Measurements from ENCODE around the gene BRI3BP.
"Not testable (repeated sequence)": the region's sequence is repeated elsewhere in the genome, so short reads cannot be mapped to it uniquely, and the experiment has no call there.

Gene BRI3BP

DNA sequence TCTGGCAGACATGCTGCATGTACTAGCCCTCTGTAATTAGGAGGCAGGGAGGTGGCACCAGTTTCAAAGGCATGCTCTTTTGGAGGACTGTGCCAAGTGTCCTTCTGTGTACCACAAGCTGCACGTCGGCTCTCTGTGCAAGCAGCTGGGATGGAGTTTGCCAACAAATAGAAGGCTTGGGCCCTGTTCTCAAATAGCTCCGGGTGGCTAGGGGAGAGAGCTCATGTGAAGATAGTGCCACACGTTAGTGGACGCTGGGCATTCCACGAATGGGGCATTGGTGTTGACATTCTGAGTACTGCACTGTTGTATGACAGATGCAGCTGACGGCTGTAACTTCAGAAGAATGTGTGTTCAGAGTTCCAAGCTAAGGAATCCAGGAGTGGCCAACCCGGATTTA lies 76.2 kb downstream of the BRI3BP start:
- DNase-seq: no peak

DNA sequence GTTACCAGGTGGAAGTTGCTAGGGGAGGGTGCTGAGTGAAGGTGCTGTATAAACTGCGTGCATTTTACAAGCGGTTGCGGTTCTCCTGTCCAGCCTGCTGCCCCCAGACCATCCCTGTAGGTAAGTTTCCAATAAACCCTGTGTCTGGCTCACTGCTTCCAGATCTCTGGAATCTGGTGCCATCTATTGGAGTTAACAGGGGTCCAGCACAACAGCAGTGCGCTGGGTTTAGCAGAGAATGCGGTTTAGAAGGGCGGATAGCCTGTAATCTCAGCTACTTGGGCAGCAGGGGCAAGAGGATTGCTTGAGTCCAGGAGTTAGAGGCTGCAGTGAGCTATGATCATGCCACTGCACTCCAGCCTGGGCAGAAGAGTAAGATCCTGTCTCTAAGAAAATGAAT lies 76.7 kb downstream of the BRI3BP start:
- no peak for DNase-seq

DNA sequence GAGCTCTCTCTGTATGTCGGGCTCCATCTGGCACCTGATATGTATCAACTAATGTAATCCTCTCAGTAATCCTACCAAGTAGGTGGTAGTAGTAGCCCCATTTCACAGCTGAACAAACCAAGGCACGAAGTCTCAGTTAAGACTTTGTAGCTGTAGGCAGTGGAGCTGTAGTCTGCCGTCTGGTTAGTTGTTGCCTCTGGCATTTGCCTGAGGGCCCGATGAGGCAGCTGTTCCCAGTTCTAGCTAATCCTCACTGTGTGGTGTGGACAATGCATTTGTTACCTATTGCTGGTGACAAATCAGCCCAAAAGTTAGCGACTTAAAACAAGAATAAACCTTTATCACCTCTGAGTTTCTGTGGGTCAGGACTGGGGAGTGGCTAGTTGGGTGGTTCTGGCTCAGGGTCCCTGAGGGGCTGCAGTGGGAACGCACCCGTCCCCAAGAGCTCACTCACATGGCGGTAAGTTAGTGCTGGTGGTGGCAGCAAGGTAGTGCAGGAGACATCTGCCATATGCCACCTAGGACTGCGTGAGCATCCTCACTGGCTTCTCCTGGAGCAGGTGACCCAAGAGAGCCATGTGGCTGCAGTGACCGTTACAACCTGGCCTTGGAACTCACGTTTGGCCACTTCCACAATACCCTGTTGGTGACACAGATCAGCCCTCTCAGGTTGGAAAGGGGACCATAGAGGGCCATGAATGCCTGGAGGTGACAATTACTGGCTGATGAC lies 77.4 kb downstream of the BRI3BP start:
- no peak for DNase-seq

DNA sequence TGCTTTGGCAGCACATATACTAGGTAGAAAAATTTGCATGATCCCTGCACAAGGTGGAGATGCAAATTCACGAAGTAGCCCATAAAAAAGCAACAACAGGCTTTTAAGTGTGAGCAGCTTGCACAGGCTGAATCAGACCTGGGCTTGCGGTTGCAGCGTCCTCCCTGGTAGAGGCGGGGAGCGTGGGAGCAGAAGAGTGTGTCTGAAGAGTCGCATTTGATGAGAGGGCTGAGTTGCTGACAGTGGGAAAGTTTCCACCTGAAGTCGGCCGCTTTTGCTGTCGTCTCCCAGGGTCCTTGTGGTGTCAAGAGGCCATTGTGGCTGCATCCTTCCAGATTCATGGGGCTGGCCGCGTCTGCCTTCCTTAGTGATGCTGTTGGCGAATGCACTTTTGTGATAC lies 78.0 kb downstream of the BRI3BP start:
- DNase-seq: no peak

DNA sequence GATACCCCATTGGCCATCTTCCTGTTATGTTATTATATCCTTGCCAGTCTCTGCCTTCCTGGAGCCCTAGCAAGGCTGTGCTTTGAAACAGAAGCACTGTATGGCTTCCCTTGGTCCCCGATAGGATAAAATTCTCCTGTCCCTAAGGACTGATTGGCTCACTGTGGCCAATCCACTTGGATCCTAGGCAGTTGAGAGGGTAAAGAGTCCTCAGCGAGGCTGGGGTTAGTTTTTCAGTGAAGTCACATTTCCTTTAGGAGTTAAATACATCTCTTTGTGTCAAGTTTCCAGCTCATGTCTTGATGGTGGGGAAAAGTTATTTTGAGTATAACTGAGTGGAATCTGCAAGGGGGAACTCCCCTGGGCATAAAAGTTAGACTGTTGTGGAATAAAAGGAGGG lies 79.1 kb downstream of the BRI3BP start:
- no peak for DNase-seq

DNA sequence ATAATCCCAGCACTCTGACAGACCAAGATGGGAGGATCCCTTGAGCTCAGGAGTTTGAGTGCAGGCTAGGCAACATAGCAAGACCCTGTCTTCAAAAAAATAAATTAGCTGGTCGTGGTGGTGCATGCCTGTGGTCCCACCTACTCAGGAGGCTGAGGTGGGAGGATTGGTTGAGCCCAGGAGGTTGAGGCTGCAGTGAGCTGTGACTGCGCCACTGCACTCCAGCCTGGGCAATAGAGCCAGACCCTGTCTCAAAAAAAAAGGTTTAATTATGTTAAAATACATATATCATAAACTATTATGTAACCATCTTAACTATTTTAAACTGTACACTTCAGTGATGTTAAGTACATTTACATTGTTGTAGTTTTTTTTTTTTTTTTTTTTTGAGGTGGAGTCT lies 80.8 kb downstream of the BRI3BP start:
- not testable (repeated sequence) for DNase-seq

DNA sequence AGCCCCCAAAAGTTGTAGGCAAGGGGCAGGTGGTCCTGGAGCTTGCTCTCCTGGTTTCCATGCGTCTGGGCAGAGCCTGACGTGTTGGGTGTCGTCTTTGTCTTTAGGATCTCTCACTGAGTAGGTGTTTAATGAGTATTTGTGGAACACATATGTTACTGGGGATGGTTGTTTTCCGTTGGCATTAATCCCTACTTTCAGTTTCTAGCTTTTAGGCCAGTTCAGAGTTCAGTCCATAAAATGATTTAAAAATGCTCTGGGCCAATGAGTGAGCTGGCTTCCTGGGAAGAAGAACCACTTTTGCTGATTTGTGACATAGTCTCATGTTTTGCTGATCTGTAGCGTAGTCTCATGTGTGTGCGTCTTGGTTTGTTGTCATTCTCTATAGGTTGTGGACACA lies 82.7 kb downstream of the BRI3BP start:
- no peak for DNase-seq

DNA sequence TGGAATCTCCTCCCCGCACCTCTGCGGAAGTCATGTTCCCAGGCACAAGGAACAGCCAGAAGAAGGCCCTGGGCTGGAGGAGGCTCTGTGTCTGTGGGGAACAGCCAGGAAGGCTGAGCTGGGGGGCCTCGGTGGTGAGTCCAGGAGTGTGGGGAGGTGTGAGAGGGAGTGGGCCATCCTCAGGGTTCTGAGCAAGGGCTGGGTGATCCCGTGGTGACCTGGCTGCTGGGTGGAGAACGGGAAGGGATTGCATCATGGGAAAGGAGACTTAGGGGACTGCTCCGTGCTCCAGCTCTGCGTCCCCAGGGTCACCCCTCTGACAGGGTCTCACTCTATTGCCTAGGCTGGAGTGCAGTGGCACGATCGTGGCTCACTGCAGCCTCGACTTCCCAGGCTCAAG lies 85.6 kb downstream of the BRI3BP start:
- no peak for DNase-seq

DNA sequence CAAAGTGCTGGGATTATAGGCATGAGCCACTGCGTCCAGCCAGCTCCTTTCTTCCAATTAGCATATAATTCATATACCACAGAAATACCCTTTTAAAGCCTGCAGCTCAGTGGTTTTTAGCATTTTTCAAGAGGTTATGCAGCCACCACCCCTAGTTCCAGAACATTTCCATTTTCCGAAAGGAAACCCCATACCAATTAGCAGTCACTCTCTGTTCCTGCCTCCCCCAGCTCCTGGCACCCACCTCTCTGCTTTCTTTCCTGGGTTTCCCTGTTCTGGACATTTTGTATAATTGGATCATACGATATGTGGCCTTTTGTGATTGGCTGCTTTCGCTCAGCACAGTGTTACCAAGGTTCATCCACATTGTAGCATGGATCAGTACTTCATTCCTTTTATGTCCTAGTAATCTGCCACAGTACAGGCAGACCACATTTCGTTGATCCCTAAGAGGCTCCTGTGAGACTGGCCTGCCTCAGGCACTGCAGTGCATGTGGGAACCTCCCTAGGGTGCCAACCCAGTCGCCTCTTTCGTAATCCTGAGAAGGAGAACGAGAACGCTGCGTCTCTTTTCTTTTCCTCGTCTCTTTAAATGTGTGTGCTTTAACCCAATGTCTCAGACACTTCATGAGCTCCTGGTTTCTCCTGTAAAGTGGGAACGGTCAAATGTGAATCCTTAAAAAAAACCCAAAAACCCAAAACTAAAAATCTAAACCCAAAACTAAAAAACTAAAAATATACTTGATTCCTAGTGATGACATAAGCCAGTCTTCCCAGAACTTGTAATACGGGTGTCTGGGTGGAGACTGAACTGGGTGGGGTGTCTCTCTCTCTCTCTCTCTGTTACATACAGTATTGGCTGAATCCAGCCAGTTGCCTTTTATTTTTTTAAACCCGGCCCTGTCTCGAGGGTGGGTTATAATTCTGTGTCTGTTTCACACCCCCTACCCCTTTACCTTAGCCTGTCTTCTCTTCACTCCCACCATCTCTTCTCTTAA lies 86.5 kb downstream of the BRI3BP start:
- DNase-seq: no peak

Measured in T-helper 9 cell (primary cell).